Omental fat pad (tissue), 4 donors: ENCODE measurements around the gene ESR1. TPM values are rescaled to one million over a fixed set of nuclear protein-coding genes. Genes with fewer than 3 reads are reported as not detected.

Source experiments
- ATAC-seq: fragments of 150-250 bp; one replicate; pipeline ENCODE4 v1.9.1; 2016; ENCODE audit warnings: mild to moderate bottlenecking, moderate library complexity; ENCODE audit not compliant: low FRiP score
- DNase-seq: peaks from one replicate; pipeline ENCODE4 v3.0.0-alpha.2; 2019; ENCODE audit warnings: low spot score
- total RNA-seq, 4 donors: library from RNA; depleted of rRNA; stranded (reverse); fragments of >200 nt; gene quantifications; one replicate each; pipeline ENCODE4 v1.1.0, GENCODE V29; 2016
- TF ChIP-seq, protein P1 (sequence below), 3 donors: fragments of 450-650 bp; IDR thresholded peaks; one replicate each; pipeline ENCODE4 v1.5.1; 2016 to 2017; ENCODE audit warnings: antibody characterized with exemption in 3 of 3, mild to moderate bottlenecking in 3 of 3, moderate library complexity in 2 of 3

The ESR1 gene
- total RNA-seq, 4 donors from 2014 or later, result 2.3 to 4.9 (median 3.8) TPM

DNA sequence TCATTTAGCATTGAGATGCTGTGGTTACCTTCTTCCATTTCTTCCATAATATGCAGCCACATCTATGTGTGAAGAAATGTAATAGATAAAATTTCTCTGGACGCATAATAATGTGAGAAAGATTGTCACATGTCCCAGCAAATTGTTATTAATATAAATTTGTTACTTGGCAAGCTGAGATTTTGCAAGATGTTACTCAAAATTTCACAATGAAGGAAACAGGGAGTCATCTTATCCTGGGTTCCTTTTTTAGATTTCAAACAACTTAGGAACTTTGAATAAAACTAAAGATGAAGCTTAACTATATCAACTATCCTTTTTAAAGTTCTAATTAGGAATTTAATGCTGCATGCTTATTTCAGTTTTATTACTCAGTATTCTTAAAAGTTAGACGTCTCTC lies 3.6 kb downstream of the ESR1 start:
- TF ChIP-seq, protein P1, sequence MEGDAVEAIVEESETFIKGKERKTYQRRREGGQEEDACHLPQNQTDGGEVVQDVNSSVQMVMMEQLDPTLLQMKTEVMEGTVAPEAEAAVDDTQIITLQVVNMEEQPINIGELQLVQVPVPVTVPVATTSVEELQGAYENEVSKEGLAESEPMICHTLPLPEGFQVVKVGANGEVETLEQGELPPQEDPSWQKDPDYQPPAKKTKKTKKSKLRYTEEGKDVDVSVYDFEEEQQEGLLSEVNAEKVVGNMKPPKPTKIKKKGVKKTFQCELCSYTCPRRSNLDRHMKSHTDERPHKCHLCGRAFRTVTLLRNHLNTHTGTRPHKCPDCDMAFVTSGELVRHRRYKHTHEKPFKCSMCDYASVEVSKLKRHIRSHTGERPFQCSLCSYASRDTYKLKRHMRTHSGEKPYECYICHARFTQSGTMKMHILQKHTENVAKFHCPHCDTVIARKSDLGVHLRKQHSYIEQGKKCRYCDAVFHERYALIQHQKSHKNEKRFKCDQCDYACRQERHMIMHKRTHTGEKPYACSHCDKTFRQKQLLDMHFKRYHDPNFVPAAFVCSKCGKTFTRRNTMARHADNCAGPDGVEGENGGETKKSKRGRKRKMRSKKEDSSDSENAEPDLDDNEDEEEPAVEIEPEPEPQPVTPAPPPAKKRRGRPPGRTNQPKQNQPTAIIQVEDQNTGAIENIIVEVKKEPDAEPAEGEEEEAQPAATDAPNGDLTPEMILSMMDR (IDR thresholded peaks at IDR 0.05), result no peak
- DNase-seq, result no peak
- no peak for ATAC-seq

DNA sequence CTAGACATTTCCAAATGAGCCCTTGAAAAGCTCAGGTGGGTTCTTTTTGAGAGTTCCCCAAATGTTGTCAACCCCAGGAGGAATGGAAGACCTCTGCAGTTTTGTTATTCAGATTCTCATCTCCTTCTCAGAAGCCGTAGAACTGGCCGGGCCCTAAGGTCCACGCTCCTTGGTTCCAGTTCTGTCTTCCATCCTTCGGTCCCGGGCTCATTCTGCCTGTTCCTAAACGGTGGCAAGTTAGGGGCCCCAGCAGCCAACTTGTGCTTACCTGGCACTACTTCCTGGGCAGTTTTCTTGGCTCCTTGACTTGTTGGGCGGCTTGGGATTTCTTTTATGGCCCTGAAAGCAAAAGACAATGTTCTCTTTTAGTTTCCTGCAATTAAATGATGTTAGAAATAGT lies 6.4 kb downstream of the ESR1 start:
- ATAC-seq, result no peak
- TF ChIP-seq, protein P1 (IDR thresholded peaks at IDR 0.05), result no peak
- no peak for DNase-seq

DNA sequence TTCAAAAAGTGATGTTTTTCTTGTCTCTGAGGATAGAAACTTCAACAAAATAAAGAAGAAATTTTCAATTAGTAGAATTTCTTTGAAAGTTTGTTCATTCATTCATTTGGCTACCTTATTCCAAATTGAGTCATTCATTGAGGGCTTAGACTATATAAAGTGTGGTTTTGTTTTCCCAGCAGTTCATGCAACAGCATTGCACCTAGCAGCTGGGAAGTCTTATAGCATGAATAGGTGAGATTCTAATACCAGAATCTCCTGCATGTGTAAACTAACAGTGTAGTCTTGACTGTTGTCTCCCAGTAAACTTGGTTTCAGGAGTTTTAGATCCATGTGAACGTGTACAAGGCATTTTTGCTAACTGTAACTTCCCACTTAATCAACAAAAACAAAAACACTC lies 7.1 kb downstream of the ESR1 start:
- DNase-seq (no peak), ATAC-seq (no peak)
- TF ChIP-seq, protein P1 (IDR thresholded peaks at IDR 0.05), result no peak

DNA sequence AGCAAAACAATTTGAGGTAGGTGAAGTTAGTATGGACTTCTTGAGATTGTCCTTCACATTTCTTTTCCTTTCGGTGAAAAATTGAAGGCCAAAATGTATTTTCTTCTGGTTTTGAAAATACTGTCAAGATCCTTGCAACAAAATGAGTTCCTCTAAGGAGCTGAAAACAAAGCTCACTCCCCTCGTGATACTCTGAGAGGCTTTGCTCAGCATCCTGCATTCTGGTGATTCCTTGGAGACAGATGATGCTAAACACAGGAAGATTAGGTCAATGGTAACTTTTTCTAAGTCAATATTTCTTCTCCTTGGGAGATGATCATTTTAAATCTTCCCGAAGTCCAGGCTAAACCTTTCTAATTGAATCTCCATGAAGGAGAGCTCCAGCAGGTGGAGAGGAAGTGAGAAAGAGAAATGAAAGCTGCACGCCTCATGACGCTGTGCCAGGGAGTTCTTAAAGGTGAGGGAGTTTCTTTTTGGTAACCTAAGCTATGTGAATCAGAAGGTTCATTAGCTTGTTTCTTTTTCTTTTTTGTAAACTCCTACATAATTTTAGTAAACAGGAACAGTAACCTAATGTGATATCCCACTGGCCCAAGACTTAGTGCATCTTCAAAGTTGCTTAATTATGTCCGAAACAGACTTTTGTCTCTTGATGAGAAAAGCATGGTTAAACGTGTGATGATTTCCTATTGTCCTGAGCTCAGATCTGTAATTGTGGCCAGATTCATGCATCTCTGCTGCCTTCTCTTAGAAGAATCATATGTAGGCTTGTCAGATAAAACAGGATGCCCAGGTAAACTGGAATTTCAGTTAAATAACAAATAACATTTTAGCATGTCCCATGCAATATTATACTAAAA lies 15.0 kb downstream of the ESR1 start:
- ATAC-seq (no peak), DNase-seq (no peak)

DNA sequence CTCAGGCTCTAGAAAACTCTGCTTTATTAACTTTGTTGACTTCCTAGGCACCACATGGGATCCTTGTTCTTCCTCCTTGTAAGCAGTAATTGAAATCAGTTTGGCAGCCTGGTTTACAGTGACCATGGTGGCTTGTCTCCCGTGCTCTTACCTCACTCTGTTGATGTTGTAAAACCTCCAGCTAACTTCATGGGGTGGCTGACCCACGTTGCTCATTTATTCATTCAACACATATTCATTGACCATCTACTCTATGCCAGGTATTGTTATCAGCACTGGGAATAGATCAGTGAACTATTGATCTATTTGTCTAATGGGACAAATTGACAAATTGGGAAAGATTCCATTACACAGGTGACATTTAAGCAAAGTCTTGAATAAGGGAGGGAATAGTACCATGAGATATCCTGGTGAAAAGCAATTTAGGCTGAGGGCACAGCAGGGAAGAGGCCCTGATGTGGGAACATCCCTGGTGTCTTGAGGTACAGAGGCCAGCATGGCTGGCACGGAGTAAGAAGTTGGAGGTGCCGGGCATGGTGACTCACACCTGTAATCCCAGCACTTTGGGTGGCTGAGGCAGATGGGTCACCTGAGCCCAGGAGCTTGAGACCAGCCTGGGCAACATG lies 19.1 kb downstream of the ESR1 start:
- ATAC-seq (no peak), DNase-seq (no peak)
- TF ChIP-seq, protein P1 (IDR thresholded peaks at IDR 0.05), result no peak

More for the DNA sequence above, 15.0 kb downstream of the ESR1 start:
- TF ChIP-seq, protein P1 (IDR thresholded peaks at IDR 0.05), result no peak

DNA sequence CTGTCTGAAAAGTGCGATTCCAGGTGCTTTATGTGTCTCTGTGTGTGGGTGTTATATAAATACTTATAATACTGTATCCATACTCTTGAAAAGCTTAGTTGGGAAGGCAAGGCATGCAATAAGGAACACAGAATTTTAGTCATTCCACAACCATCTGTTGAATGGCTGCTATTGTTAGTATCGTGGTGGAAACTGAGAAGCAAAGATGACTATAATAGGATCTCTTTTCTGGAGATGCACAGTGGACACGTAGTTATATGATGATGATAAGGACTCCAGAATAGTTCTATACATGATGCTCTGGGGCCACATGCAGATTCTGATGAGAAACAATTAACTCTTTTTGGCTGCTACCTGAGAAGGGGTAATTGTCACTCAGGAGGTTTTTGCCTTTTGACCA lies 25.2 kb downstream of the ESR1 start:
- DNase-seq (no peak), ATAC-seq (no peak)
- TF ChIP-seq, protein P1 (IDR thresholded peaks at IDR 0.05), result no peak
